Common myeloid progenitor, CD34-positive (primary cell): ENCODE data around the gene TADA2A.

Experiments used
- CTCF ChIA-PET: fragments of 350-600 bp; sonication (Branson Sonifier 250); formaldehyde crosslinking; loops from one replicate; lab custom pipeline; 2021; ENCODE audit warnings: antibody characterized with exemption; lab: Charles Lee
- POLR2A ChIA-PET: fragments of 350-600 bp; sonication (Branson Sonifier 250); formaldehyde crosslinking; loops from one replicate; lab custom pipeline; 2021; ENCODE audit warnings: antibody characterized with exemption; lab: Charles Lee
- DNase-seq, 3 donors: peaks; one replicate each; pipeline versions ENCODE4 v3.0.0 to v3.0.0-alpha.2; 2013
- H3K27ac ChIP-seq, 2 experiments: 1 replicate in 1 of 2; 2 replicates in 1 of 2; pipeline ENCODE4 v1.7.0; 2013; ENCODE audit warnings: inconsistent platforms in 2 of 2, low read length in 2 of 2, mild to moderate bottlenecking in 2 of 2, low read depth in 1 of 2, moderate library complexity in 1 of 2; ENCODE audit not compliant: severe bottlenecking in 2 of 2, insufficient read depth in 1 of 2, poor library complexity in 1 of 2
- H3K27me3 ChIP-seq, 5 experiments: replicated peaks in 2 of 5; 1 replicate in 3 of 5; 2 replicates in 2 of 5; pipeline versions ENCODE4 v1.6.1 to v1.7.0; 2013; ENCODE audit warnings: low read length in 4 of 5, mild to moderate bottlenecking in 2 of 5, moderate library complexity in 2 of 5, inconsistent platforms in 1 of 5; ENCODE audit not compliant: insufficient read depth in 5 of 5, control insufficient read depth in 4 of 5
- H3K36me3 ChIP-seq, 4 experiments: 1 replicate in 2 of 4; 2 replicates in 2 of 4; pipeline versions ENCODE4 v1.6.1 to v1.7.0; 2013; ENCODE audit warnings: low read length in 3 of 4, control low read depth in 1 of 4, mild to moderate bottlenecking in 1 of 4; ENCODE audit not compliant: control insufficient read depth in 4 of 4, insufficient read depth in 4 of 4
- H3K4me1 ChIP-seq, 4 experiments: 1 replicate in 3 of 4; 2 replicates in 1 of 4; pipeline versions ENCODE4 v1.6.1 to v1.7.1; 2013; ENCODE audit warnings: low read length in 3 of 4, mild to moderate bottlenecking in 3 of 4, control low read depth in 1 of 4, inconsistent platforms in 1 of 4, moderate library complexity in 1 of 4; ENCODE audit not compliant: control insufficient read depth in 4 of 4, insufficient read depth in 4 of 4; ENCODE audit errors: control extremely low read depth in 1 of 4
- H3K4me3 ChIP-seq, 7 experiments: 1 replicate in 4 of 7; 2 replicates in 3 of 7; pipeline versions ENCODE4 v1.5.1 to v1.7.0; 2013; ENCODE audit warnings: mild to moderate bottlenecking in 7 of 7, low read length in 6 of 7, moderate library complexity in 6 of 7, inconsistent platforms in 2 of 7, low read depth in 2 of 7, control low read depth in 1 of 7; ENCODE audit not compliant: insufficient read depth in 4 of 7, control insufficient read depth in 1 of 7; ENCODE audit errors: extremely low read depth in 1 of 7
- H3K9me3 ChIP-seq, 5 experiments: 1 replicate in 4 of 5; 2 replicates in 1 of 5; pipeline versions ENCODE4 v1.6.1 to v1.7.1; 2013; ENCODE audit warnings: low read length in 4 of 5, mild to moderate bottlenecking in 2 of 5, inconsistent platforms in 1 of 5, low read depth in 1 of 5, moderate library complexity in 1 of 5; ENCODE audit not compliant: control insufficient read depth in 4 of 5, insufficient read depth in 2 of 5; ENCODE audit errors: control extremely low read depth in 1 of 5
- WGBS: methylation state at CpG from one replicate; pipeline ENCODE4 v1.1.5; 2013; ENCODE audit not compliant: insufficient coverage; 5-methylcytosine and 5-hydroxymethylcytosine counted together

The TADA2A gene

DNA sequence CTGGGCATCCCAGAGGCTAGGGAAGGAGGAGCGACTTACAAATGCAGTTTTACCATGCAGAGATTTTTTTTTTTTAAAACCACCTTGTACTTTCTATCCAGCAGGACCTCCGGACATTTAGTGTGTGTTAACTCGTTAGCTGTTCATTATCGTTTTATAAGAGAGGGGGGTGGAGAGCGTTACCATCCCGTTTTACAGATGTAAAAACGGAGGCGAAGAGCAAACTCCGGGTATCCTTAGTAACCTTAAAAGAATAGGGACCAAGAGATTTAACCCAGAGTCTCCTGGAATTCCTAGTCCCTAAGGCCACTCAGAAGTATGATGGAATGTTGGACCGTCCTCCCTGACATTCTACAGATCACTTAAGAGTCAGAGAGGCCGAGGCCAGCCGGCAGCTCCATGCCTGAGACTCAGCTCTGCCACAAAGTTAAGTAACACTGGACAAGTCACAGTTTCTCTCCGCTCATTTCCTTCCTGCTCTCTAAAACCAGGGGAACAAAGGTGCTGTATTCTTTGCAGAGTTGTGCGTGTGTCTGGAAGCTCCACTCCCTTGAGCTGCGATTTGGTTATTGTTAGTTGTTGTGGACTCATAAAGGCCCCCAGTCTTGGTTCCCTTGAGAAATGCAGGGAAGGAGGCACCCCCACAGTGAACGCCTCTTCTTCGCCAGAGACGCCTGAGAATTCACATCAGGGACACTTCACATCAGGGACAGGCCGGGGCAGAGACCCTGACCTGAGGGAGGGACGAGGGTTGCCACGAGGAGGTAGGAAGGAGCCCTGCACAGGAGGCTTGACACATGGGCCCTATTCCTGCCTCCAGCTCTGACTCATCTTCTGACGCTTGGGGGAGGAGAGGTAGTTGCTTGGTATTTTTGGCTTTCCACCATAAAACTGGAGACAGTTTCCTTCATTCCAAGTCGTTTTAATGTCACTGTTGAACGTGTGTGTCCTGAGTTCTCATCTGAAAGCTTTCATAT is 84.2 kb downstream of the TADA2A start:
- Histone ChIP-seq H3K4me3 (peak overlapping the region in 6 of 7 experiments; percentile 62 to 82 (median 78)), H3K4me1 (peaks cover 8 to 47% (median 32%) of the 10 kb centered on the region in 4 experiments), H3K36me3 (no peaks in the 10 kb centered on the region), H3K27me3 (no peaks in the 10 kb centered on the region), H3K27ac (no peak overlapping the region), H3K9me3 (no peaks in the 10 kb centered on the region)
- ChIA-PET CTCF (no interaction called here), POLR2A (no interaction called here)
- WGBS = 43% methylated on average over 7 of the region's 24 CpGs
- DNase-seq = peak; percentile 12 to 47 (median 20)

DNA sequence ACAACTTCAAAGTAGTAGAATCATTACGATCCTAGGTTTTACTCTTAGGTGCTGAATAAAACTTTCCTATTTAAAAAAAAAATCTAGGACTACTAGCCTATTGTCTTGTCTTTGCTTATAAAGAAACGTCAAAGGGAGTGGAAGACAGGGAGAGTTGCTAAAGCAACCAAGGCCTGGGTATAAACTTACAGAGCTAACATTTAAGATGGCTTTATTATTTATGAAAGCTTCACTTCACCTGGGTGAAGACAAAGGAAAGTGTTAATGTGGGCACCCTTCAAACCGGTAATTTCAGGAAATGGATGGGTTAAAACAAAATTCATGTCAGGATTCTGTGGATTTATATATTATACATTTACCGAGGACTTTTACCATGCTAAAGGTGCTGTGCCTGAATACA is 85.5 kb downstream of the TADA2A start:
- peak overlapping the region in 1 of 7 experiments; percentile 25 for H3K4me3 ChIP-seq
- ChIA-PET CTCF (no interaction called here), POLR2A (no interaction called here)
- H3K27ac ChIP-seq = no peak overlapping the region
- H3K27me3 ChIP-seq = no peaks in the 10 kb centered on the region
- no peak for DNase-seq
- H3K9me3 ChIP-seq = no peaks in the 10 kb centered on the region
- WGBS = 75% methylated on average over 2 of the region's 4 CpGs
- no peaks in the 10 kb centered on the region for H3K36me3 ChIP-seq
- H3K4me1 ChIP-seq = peaks cover 8 to 47% (median 32%) of the 10 kb centered on the region in 4 experiments

DNA sequence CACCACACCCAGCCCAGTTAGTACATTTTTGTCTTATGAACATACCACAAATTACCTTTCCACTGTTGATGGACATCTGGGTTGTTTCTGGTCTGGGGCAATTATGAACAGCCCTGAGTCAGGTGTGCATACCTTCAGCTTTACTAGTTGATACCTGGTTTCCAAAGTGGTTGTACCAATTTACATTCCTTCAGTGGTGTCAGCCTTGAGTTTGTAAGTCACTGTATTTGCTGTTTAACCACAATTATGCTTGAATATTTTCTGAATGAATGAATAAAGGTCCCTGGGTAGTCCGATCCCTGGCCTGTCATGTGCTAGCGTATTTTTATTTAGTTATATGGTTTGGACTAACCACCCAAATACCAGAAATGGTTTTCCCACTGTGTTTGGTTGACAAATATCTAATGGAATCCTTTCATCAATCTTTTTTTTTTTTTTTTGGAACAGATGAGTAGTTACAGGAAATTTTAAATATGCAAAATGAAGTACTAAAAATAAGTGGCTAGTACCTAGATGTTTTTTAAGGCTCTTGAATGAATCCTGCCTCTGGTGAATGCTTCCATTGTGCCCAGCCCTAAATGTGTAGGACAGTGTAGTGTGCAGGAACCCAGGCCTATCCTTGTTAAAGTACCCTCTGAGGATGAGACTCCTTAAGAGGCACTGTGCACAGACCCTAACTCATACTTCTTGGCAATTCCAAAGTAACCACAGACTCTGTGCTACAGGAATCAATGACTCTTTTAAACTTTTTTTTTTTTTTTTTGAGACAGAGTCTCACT is 86.8 kb downstream of the TADA2A start:
- no peak overlapping the region for H3K27ac ChIP-seq
- WGBS = no CpG with 5 or more reads among the region's 2 CpGs
- ChIA-PET CTCF (no interaction called here), POLR2A (no interaction called here)
- H3K4me1 ChIP-seq = peaks cover 8 to 40% (median 25%) of the 10 kb centered on the region in 4 experiments
- DNase-seq = no peak
- H3K4me3 ChIP-seq = no peak overlapping the region
- H3K9me3 ChIP-seq = no peaks in the 10 kb centered on the region
- no peaks in the 10 kb centered on the region for H3K27me3 ChIP-seq
- no peaks in the 10 kb centered on the region for H3K36me3 ChIP-seq

GRCh38 chr17:37494401-37494831 is 87.7 kb downstream of the TADA2A start:
- 100% methylated on average over 3 of the region's 3 CpGs for WGBS
- no peak for DNase-seq
- no peak overlapping the region for H3K27ac ChIP-seq

DNA sequence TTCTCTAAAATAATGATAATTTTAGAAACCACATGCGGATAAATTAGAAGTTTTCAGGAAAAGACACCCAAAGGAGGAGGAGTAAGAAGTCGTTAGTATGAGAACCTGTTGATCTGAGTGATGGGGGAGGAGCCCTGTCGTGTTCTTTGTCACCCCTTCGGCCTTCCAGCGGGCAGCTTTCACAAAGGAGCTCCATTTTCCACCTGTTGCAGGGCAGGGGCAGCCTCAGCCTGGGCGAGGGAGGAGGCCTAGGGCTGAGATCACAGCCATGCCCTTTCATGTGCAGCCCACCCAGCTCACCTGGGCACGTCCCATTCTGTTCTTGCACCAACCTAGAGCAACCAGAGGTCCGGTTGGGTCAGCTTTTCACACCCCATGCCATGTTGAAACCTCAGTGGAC is 88.3 kb downstream of the TADA2A start:
- no peak for DNase-seq
- no peaks in the 10 kb centered on the region for H3K27me3 ChIP-seq
- peaks cover 0 to 2% (median under 1%) of the 10 kb centered on the region in 4 experiments for H3K36me3 ChIP-seq
- ChIA-PET CTCF (interaction anchor here (0.6 to 0.9 kb wide), 2 partner anchors 21 to 919 kb away, joined by 3 read pairs; no protein-coding TSS in a partner anchor), POLR2A (no interaction called here)
- H3K27ac ChIP-seq = no peak overlapping the region
- H3K9me3 ChIP-seq = no peaks in the 10 kb centered on the region
- no peak overlapping the region for H3K4me3 ChIP-seq
- whole genome bisulfite sequencing = 97% methylated on average over 5 of the region's 8 CpGs
- peaks cover 8 to 30% (median 15%) of the 10 kb centered on the region in 4 experiments for H3K4me1 ChIP-seq

More at GRCh38 chr17:37494401-37494831, 87.7 kb downstream of the TADA2A start:
- H3K4me3 ChIP-seq = no peak overlapping the region
- H3K27me3 ChIP-seq = no peaks in the 10 kb centered on the region
- H3K36me3 ChIP-seq = no peaks in the 10 kb centered on the region
- ChIA-PET CTCF (interaction anchor here (0.9 kb wide), 1 partner anchor 22 kb away, joined by 3 read pairs; no protein-coding TSS in a partner anchor), POLR2A (no interaction called here)
- H3K9me3 ChIP-seq = no peaks in the 10 kb centered on the region
- peaks cover 8 to 31% (median 16%) of the 10 kb centered on the region in 4 experiments for H3K4me1 ChIP-seq

GRCh38 chr17:37500378-37500777 is 93.7 kb downstream of the TADA2A start:
- H3K9me3 ChIP-seq = no peaks in the 10 kb centered on the region
- H3K27me3 ChIP-seq = no peaks in the 10 kb centered on the region
- peaks cover 0 to 6% (median under 1%) of the 10 kb centered on the region in 4 experiments for H3K36me3 ChIP-seq
- H3K27ac ChIP-seq = no peak overlapping the region
- POLR2A ChIA-PET = no interaction called here
- CTCF ChIA-PET = no interaction called here
- no peak for DNase-seq
- no peak overlapping the region for H3K4me3 ChIP-seq
- H3K4me1 ChIP-seq = no peaks in the 10 kb centered on the region
